ENCODE data around the gene DIPK1A. TPM values are rescaled to one million over a fixed set of nuclear protein-coding genes. Genes with fewer than 3 reads are reported as not detected.
"Not testable (repeated sequence)": the region's sequence is repeated elsewhere in the genome, so short reads cannot be mapped to it uniquely, and the experiment has no call there.

Gene DIPK1A
- total RNA-seq, 1 donor from 2014 or later, result 12.7 TPM

DNA sequence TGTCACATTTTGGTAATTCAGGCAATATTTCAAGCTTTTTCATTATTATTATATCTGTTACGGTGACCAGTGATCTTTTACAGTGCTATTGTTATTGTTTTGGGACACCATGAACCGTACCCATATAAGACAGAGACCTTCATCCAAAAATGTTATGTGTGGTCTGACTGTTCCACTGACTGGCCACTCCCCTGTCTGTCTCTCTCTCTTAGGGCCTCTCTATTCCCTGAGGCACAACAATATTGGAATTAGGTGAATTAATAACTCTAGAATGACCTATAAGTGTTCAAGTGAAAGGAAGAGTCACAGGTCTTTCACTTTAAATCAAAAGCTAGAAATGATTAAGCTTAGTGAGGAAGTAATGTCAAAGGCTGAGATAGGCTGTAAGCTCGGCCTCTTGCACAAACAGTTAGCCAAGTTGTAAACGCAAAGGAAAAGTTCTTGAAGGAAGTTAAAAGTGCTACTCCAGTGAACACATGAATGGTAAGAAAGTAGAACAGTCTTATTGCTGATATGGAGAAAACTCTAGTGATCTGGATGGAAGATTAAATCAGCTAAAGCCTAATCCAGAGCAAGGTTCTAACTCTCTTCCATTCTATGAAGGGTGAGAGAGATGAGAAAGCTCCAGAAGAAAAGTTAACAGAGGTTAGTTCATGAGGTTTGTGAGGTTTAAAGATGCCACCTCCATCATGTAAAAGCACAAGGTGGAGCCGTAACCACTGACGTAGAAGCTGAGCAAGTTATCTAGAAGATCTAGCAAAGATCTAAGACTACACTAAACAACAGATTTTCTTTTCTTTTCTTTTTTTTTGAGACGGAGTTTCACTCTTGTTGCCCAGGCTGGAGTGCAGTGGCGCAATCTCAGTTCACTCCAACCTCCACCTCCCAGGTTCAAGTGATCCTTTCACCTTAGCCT lies 19.7 kb upstream of the DIPK1A start:
- DNase-seq, result no peak

DNA sequence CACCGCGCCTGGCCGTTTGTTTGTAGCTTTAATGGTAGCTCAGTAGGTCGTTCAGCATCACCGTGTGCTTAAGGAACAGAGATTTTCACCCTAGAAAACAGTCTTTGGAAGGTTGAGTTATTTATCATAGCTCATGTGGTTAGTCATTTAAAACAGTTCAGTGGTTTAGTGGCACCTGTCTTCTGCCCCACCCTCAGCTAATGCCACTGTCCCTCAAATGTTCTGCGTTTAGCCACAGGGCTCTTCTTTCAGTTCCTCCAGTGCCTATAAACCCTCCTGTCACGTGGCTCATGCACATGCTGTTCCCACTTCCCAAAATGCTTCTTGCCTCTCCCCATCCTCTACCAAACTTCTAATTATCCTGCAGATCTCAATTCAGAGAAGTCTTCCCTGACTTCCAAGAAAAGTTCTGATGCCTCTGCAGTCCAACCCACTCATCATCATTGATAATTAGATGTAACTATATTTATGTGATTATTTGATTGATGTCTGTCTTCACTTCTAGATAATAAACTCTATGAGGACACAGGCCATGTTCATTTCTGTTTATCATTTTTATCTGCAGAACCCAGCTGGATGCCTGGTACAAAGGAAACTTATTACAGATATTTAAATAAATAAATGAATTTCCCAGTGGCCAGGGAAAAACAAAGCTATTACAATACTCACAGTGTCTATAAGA lies 14.4 kb upstream of the DIPK1A start:
- DNase-seq, result no peak

DNA sequence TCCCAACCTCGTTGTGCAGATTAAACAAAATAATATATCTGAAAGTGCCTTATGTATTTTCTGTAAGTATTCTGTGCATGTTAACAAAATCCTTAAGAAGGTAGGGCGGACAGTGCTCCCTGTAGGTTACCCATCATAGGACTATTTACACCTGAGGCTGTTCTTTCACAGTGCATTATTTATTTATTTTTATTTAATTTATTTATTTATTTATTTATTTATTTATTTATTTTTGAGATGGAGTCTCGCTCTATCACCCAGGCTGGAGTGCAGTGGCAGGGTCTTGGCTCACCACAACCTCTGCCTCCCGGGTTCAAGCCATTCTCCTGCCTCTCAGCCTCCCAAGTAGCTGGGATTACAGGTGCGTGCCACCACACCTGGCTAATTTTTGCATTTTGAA lies 12.8 kb upstream of the DIPK1A start:
- not testable (repeated sequence) for DNase-seq

DNA sequence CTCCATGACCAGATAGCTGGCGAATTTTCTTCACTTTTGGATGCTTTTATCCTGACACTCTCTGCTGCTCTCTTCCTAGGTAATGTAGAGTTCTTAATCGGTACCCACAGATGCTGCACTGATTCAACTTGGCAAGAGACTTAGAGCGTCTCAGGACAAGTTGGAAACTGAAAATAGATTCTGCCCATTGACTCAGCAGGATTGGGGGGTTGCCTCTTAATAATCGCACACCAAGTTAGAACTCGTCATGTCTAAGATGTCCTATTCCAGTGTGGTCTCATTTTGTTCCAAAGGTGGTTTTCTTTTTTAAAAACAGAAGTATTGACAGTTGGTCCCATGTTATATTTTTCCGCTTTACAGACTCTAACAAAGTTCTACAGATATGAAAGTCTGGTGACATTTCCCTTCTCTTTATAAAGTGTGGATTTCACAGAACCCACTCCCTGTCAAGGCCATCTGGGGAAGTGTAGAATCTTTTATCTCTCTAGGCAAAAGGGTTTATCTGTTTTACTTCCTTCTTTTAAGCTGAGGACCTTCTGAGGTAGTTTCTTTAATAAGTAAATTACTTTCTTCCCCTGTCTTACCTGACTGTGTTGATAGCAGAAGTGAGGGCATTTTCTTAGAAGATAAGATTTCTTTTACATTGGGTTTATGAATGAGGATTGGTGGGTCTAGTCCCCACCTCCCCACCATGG lies 12.1 kb upstream of the DIPK1A start:
- no peak for DNase-seq

DNA sequence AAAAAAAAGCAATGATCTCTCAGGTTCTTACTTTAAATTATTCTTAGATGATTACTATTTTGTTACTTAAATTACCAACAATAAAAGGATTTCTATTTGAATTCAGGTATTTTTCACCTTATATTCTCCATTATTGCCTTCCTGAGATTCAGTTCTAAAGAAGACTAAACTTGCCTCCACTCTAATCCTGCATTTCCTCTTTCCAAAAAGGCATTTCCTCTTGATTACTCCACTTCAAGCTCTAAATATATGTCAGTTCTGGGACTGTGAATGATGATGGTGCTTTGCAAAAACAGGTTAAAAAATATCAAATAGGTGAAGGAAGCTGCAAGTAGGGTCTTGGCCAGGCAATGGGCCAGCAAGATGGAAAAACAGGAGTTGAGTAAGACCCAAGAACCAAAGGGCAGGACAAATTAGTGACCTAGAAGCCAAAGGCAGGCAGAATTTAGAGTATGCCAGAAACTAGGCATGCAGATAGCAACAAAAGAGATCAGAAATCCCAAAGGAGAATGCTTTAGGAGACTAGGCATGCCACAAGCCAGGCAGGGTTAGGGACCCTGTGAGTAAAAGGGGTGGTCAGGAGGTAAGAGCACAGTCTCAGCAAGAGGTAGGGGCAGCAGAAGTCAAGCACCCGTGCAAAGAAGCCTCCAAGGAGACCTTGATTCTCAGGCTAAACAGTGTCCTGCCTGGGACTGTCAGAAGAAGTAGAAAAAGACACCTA lies 11.3 kb upstream of the DIPK1A start:
- no peak for DNase-seq

DNA sequence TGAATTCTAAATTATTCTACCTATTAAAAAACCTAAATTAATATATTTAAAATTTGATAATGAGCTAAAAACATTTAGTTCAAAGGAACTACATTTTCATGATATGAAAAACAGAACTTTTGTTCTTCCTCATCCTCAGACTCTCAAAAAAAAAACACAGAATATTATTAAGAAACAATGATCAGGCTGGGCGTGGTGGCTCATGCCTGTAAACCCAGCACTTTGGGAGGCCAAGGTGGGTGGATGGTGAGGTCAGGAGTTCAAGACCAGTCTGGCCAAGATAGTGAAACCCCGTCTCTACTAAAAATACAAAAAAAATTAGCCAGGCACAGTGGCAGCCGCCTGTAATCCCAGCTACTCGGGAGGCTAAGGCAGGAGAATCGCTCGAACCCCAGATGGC lies 10.7 kb upstream of the DIPK1A start:
- DNase-seq, result not testable (repeated sequence)

DNA sequence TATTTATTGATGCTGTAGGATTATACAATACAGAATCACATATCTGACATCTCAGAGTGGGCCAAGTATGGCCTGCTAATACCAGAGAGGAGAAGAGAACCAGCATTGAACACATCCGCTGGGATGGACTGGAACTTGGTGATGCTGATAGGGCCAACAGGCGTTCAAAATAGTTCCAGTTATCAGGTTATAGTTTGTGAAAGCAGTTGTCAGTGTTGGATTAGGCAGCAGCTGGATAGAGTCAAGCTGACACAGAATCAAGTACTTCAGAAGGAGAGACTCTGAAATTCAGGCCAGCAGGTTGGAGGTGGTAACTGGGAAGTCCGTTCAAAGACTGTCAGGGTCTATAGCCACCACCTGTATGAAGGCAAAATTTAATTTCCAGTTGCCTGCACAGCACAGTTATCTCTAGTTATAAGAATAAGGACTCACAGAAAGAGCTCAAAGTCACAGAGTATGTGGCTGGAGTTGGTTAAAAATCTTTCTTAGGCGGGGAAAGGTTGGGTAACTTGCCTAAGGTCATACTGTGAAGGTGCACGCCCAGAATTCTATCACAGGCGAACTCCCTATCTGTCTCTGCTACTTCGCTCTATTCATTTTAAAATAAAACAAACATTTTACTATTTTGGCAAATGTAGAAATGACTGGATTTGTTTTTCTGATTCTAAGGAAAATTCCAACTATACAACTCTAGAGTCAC lies 9.9 kb upstream of the DIPK1A start:
- no peak for DNase-seq

DNA sequence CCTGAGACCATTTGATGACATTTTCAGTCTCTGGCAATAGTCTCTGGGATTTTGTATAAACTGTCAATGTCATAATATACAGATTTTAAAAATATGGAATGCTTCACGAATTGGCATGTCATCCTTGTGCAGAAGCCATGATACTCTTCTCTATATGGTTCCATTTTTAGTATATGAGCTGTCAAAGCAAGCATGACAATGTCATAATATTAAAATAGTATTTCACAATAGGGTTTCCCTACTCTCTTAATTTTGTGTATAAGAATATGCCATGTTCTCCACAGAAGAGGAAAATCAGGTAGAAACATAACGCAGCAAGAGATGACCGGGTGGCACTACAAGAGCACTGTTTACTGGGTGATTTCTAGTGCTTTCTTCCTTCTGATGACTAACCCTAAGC lies 8.3 kb upstream of the DIPK1A start:
- no peak for DNase-seq

DNA sequence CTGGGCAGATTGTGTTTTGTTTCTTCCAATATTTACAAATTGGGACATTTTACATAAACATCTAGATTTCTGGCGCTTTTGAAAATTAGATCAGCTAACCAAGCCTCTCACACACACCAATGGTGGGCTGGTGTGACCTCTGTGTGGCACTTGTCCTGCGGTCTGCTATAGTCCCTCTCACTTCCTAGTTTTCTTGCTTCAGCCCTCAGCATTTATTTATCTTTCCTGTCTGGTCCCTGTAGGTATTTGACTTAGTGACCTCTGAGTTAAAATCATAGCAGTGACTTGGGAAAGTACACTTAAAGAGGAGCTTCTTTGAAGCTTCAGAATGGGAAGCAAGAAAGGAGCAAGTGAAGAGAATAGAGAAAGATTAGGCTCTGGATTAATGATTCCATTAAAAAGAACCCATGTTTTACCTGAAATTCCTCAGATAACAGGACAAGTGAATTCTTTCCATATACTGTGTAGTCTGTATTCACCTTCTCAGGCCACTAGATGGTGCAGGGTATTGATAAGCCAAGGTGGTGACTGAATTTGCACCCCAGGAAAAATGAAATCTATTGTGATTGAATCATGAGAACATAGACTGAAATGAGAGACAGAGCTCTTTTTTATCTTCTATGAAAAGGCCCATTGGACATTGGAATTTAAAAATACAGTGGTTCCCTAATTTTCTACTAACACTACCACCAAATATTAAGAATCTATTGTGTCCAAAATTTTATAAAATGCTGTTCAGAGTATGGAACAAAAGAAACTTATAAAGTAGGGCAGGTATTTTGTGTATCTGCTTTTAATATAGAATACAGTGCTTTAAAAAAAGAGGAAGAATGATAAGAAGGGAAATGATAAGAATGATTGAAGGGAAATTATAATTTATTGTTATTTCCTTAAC lies 7.1 kb upstream of the DIPK1A start:
- DNase-seq, result no peak

DNA sequence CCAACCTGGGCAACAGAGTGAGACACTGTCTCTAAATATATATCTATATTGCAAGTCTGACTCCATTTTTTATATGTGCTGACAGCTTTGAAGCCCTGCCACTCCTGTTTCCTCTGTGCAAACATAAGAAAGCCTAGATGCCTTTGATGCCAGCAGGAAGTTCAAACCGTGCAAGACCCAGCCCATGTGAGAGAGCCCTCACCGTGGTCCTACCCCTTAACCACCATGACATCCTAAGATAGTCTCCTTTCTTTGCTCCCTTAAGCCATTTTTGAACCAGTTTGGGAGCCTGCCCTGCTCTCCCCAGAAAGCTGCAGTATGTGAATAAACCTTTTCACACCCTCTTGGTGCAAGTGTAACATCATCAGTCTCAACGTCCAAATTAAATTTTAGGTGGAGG lies 3.7 kb upstream of the DIPK1A start:
- no peak for DNase-seq

DNA sequence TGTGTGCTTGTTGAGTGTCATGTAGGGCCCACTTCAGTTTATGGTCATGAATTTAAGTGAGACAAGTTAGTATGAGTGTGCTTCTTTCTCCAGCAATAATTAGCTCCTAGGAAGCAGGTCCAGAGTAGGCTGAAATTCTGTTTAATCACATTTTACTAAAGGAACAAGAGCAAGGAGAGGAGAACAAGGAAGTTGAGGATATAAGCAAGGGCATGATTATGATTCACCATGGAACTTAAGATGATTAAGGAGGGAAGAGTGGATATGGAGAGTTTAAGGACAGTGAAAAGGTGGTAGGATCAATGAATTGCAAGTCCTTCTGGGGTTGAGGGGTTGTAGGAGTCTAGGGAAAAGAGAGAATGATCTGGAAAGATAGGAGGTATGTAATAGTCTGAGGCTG lies 3.1 kb upstream of the DIPK1A start:
- no peak for DNase-seq

DNA sequence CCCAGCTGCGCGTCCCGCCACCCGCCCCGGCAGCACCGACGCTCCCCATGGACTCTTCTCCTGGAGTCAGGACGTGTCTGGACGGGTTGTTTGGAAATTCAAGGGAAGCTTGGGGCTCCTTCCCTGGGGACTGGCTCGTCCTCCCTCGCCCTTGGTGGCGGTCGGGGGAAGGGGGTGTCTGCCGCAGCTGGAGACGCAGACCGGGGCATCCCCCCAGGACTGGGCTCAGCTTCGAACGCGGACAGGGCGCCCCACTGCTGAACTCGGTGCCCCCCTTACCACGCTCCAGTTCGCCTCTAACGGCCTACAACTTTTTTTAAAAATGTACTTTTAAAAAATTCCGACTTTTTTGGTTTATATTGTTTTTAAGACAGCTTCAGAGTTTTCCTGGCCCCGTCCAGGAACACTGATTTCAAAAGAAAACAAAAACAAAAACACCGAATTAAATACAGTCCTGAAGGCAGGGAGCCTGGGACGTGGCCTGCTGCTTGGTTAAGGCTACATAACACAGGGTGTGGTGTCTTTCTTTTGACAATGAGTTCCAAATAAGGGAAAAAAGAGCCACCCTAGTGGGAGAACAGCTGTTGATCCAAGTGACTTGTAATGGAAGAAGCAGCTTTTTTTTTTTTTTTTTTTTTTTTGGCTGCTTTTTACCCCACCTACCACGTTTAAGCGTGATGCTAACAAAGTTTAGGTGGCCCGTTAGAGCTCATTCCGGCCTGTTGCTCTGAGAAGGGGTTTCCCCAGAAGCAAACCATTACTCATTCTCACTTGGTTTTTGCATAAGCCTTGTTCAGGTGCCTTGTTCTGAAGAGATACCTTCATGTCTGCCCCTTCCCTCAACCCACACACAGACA lies 862 bp upstream of the DIPK1A start:
- DNase-seq, result peak; percentile 87

DNA sequence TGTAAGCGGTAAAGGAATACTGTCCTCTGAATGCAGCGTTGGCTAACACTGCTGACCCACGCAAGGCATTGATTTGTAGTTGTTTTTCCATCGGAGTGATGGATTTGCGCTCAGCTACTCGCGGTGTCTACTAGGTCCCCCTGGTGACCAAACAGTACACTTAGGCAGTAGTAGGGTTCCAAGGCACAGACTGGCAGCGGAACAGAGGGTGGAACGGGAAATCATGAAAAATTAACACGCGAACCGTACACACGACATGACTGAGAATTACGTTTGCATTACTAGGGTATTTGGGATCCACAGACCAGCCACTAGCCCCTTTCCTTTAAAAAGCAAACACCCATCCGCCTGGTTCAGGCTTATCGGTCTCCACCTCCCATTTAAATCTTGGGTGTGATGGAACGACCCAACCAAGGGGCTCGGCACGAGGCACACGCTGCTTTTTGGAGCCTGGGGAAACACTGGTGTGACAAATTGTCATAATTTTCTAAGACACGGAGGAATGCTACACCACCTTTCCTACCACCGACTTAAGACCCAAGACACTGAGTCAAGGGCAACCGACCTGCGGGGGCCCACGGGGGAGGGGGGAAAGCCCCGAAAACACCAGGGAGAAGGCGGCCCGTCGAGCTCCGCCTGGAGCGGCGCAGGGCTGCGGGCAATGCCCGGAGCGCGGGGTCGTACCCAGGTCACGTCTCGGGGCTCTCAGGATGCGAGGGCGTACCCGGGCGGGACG lies 699 bp downstream of the DIPK1A start:
- DNase-seq, result peak; percentile 84

DNA sequence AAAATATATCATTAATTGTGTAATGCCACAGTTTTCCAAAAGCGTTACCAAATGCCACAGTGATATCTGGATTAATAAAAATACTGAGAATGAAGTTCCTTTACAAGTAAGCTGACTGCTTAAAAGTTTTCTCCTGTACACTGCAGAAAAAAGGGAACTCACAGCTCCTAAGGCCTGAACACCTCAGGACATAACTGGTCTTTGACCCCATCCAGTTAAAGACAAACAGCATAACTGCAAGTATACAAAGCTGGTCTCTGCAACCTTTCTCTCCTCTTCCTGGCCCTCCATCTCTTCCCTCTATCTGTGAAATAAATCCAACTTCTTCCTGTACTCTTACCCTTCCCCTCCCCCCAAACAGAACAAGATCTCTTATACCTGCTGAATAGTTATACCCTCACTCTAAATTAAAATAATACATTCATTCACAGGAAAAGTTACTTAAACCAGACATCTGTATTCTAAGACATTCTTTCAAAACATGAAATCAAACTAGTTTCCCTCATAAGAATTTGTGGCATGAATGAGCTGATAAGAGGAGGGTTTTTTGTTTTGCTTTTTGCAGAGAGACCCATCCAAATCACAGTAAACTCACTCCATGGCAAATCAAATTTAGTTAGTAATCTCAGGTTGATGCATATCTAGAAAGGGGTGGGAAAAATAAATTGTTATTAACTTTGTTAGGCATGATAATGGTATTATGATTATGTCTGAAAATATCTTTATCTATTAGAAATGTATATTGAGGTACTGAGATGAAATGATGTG lies 2.9 kb downstream of the DIPK1A start:
- DNase-seq, result no peak

DNA sequence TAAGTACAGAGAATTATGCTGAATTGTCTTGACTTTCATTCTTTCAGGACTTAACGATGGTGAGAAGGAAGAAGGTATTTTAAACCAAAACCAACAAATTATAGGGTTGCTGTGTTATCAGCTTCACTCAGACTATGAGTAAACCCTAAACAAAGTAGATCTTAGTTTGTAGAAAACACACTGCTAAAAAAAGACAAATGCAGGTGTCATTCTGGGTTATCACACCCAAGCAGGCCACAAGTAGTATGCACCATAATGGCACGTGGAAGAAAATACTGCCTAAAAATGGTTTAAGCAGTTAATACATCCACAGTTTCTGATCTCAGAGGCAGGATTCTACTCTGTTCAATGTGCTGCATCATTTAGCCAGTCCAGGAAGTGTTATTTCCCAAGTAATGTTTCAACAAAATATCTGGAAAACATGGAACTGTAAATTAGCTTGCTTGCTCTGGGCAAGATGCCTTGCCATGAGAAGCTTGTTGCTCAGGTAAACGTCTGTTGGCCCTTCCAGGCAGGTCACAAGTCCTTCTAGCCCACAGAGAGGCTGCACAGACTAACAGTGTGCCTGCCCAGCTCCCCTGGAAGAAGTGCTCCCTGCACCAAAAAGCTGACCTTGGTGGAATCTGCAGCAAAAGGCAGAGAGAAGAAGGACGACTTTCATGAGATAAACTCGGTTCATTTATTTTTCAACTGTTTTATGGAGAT lies 4.1 kb downstream of the DIPK1A start:
- DNase-seq, result no peak

DNA sequence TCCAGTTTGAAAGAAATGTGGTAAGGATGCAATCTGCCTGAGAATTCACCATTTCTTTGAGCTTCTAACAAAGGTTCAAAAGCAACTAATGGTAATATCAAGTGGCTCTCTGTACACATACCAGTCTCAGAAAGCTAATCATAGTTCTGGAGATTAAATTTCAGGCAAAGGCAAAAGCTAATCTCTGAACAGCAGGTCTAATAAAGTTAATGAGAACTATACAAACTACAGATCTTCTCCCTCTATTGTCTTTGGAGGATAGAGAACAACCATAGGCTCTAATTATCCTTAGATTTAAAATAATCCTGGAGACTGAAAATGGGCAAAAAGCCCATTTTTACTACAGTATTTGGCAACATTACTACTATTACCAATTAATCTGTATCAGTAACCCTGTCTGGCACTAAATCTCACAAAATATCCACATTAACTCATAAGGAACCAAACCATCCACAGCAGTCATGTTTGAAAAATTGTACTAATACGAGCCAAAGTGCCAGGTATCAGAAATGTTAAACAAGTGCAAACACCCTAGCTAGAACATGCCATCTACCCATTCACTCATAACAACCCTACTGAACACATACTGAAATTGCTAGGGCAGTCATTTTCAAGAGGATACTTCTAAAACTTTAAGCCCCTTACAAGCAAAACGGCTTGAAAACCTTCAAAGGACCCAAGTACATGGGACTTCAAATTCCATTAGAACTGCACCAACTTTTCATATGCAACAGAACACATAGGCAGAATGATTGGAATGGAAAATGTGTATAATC lies 4.8 kb downstream of the DIPK1A start:
- no peak for DNase-seq

DNA sequence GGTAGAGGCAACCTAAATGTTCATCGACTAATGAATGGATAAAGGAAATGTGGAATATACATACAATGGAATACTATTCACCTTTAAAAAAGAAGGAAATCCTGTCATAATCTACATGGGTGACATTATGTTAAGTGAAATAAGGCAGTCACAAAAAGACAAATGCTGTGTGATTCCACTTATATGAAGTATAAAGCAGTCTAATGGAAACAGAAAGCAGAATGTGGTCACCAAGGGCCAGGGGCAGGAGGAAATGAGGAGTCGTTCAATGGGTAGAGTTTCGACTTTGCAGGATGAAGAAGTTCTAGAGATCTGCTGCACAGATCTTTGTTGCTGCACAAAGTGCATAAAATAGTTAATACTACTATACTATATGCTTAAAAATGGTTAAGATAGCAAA lies 7.8 kb downstream of the DIPK1A start:
- no peak for DNase-seq

All from tongue (tissue), 2 donors.